ENCODE data around the gene SGPL1. TPM values are rescaled to one million over a fixed set of nuclear protein-coding genes. Genes with fewer than 3 reads are reported as not detected.

Gene SGPL1
- total RNA-seq, 2 donors from 2014 or later: 8.9 to 9.7 TPM

DNA sequence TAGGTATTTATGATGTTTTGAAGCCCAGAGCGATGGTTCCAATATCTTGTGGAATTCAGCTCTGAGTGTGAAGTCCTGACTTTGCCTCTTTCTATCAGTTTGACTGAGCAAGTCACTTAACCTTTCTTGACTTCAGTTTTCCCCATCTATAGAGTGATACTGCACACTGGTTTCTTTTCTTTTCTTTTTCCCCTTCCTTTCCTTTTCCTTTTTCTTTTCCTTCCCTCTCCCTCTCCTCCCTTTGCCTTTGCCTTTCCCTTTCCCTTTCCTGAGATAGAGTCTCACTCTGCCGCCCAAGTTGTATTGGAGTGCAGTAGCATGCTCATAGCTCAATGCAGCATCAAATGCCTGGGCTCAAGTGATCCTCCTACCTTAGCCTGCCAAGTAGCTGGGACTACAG, 20.6 kb downstream of the SGPL1 start:
- Histone ChIP-seq H3K27ac (no peak overlapping the region), H3K4me3 (no peak overlapping the region), H3K27me3 (no peaks in the 10 kb centered on the region), H3K4me1 (peaks cover 0 to 26% of the 10 kb centered on the region in 2 donors), H3K9me3 (no peaks in the 10 kb centered on the region), H3K36me3 (no peaks in the 10 kb centered on the region)
- TF ChIP-seq, protein P1, sequence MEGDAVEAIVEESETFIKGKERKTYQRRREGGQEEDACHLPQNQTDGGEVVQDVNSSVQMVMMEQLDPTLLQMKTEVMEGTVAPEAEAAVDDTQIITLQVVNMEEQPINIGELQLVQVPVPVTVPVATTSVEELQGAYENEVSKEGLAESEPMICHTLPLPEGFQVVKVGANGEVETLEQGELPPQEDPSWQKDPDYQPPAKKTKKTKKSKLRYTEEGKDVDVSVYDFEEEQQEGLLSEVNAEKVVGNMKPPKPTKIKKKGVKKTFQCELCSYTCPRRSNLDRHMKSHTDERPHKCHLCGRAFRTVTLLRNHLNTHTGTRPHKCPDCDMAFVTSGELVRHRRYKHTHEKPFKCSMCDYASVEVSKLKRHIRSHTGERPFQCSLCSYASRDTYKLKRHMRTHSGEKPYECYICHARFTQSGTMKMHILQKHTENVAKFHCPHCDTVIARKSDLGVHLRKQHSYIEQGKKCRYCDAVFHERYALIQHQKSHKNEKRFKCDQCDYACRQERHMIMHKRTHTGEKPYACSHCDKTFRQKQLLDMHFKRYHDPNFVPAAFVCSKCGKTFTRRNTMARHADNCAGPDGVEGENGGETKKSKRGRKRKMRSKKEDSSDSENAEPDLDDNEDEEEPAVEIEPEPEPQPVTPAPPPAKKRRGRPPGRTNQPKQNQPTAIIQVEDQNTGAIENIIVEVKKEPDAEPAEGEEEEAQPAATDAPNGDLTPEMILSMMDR (IDR thresholded peaks at IDR 0.05): no peak
- DNase-seq (ENCODE audit: low spot score): no peak

DNA sequence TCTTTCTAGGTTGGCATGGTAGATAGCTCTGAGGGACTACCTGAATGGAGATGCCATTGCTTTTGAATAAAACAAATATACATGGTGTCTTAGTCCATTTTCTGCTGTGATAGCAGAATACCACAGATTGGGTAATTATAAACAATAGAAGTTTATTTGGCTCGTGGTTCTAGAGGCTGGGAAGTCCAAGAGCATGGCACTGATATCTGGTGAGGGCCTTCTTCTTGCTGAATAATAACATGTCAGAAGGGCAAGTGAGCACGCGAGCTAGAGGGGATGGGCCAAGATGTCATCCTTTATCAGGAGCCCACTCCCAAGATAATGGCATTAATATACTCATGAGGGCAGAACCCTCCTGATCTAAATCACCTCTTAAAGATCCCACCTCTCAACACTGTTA, 21.9 kb downstream of the SGPL1 start:
- H3K27ac ChIP-seq: no peak overlapping the region
- DNase-seq (ENCODE audit: low spot score): no peak
- TF ChIP-seq, protein P1 (IDR thresholded peaks at IDR 0.05): no peak
- H3K27me3 ChIP-seq: no peaks in the 10 kb centered on the region
- H3K4me3 ChIP-seq: no peak overlapping the region
- no peaks in the 10 kb centered on the region for H3K9me3 ChIP-seq
- H3K4me1 ChIP-seq: peaks cover 0 to 22% of the 10 kb centered on the region in 2 donors
- H3K36me3 ChIP-seq: peaks cover 4% of the 10 kb centered on the region

DNA sequence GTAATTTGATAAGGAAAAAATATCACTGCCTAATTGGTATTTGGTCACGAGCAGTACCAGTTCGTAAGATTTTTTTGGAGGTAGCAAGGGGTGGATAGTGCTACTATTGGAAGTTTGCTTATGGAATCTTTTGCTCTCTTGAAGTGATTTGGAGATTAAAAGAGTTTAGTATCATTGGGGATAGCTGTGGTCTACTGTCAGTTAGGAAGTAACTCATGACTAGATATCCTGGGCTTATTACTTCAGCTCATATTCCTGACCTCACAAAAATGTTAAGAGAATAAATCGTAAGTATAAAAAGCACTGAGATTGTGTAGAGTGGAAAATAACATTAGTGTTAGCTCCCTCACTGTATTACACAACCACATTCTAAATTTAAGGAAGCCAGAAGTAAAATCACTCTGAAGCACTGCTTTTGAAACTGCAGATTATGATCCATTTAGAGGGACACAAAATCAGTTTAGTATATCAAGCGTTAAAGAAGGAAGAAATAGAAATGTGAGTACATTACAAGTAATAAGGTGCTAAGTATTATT, 22.6 kb downstream of the SGPL1 start:
- peaks cover 0 to 16% of the 10 kb centered on the region in 2 donors for H3K4me1 ChIP-seq
- H3K9me3 ChIP-seq: no peaks in the 10 kb centered on the region
- H3K27ac ChIP-seq: no peak overlapping the region
- TF ChIP-seq, protein P1 (IDR thresholded peaks at IDR 0.05): no peak
- no peak overlapping the region for H3K4me3 ChIP-seq
- DNase-seq (ENCODE audit: low spot score): no peak
- H3K27me3 ChIP-seq: no peaks in the 10 kb centered on the region
- H3K36me3 ChIP-seq: peaks cover 4% of the 10 kb centered on the region

DNA sequence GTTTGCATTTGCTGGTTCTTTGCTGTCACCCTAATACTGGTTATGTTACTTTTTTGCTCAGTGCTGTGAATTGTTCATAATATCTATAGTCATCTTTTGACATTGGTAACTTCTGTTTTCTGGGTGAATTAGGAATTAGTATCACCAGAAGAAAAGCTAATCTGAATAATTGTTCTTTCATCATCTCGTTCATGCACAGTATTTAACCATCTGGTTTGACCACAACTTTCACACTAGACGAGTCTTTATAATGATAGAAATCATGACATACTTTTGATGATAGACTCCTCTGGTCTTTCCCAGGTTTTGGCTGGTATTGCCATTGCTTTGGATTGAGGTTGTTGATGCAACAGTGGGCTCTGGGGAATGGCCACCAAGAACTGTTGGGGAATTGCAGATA, 25.1 kb downstream of the SGPL1 start:
- DNase-seq (ENCODE audit: low spot score): no peak
- H3K27ac ChIP-seq: no peak overlapping the region

DNA sequence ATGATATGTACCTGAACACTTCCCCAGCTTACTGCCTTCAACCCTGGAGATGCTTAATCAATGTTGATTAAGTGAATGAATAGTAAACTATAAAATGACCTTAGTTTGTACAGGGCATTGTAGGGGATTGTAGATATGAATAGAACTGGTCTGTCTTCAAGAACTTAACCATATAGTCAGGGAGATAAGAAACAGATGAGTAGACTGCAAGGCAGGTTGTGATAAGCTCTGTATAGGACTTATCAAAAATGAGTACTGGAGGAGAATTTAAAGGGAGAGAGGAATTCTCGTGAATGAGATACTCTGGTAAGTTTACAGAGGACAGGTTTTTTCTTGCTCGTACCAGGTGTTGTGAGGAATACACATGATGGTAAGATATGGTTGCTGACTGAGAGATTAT, 27.6 kb downstream of the SGPL1 start:
- no peak overlapping the region for H3K4me3 ChIP-seq
- H3K4me1 ChIP-seq: no peaks in the 10 kb centered on the region
- H3K27me3 ChIP-seq: no peaks in the 10 kb centered on the region
- TF ChIP-seq, protein P1 (IDR thresholded peaks at IDR 0.05): no peak
- no peaks in the 10 kb centered on the region for H3K9me3 ChIP-seq
- H3K27ac ChIP-seq: no peak overlapping the region
- peaks cover 4% of the 10 kb centered on the region for H3K36me3 ChIP-seq
- DNase-seq (ENCODE audit: low spot score): no peak

More for the DNA sequence above, 25.1 kb downstream of the SGPL1 start:
- TF ChIP-seq, protein P1 (IDR thresholded peaks at IDR 0.05): no peak
- H3K36me3 ChIP-seq: peaks cover 4% of the 10 kb centered on the region
- H3K4me1 ChIP-seq: peaks cover 0 to 7% of the 10 kb centered on the region in 2 donors
- no peaks in the 10 kb centered on the region for H3K9me3 ChIP-seq
- no peaks in the 10 kb centered on the region for H3K27me3 ChIP-seq
- H3K4me3 ChIP-seq: no peak overlapping the region
